OCI-M1 (cell line): ENCODE data around the gene SAT2.

Source experiments
- DNase-seq: peaks from one replicate; lab custom pipeline; 2025; lab: John Stamatoyannopoulos, UW

Gene SAT2

DNA sequence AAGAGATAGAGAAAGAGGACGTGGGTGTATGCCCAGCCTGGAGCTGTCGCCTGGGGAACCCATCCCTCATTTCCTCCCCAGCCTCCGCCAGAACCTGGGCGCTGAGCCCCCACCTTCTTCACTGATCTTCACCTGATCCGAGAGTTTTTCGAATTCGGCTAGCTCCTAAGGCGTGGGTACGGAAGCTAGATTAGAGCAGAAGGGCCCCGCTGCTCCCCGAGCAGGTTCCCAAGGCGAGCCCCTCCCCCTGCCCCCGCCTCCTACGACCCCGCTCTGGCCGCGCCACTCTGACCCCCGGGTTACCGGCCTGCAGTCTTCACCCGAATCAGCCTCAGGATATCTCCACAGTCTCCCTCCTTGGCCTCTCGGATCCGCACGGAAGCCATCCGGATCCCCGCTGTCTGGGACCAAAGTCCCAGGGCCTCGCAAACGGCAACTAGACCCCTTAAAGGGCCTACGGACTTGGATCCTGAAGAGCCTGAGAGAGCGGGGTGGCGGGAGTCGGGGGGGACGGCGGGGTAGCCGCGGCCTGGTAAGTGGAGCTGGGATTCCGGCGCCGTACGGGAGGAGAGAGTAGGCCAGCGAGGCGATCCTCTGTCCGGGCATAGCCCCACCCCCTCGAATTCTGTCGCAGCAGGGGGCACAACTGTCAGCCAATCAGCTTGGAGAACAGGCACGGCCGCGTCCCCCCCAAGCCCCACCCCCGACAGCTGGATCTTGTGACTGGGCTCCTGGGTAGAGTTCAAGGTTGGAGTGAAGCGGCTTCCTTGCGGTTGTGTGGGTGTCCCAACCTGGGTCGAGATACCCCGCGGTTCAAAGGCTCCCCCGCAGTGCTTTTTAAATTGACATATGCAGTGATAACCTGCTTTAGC, at the start of gene SAT2:
Gene SAT2, minus strand, starts transcription at position 572 of the 872 bp plus-strand sequence. Its CDS starts 186 bp downstream, at position 386.
- peak; percentile 95 for DNase-seq

GRCh38 chr17:7676533-7676932, 48.9 kb upstream of the SAT2 start:
- DNase-seq: no peak

- DNase-seq: no peak
Measured at GRCh38 chr17:7674934-7675333, 47.3 kb upstream of the SAT2 start.

DNA sequence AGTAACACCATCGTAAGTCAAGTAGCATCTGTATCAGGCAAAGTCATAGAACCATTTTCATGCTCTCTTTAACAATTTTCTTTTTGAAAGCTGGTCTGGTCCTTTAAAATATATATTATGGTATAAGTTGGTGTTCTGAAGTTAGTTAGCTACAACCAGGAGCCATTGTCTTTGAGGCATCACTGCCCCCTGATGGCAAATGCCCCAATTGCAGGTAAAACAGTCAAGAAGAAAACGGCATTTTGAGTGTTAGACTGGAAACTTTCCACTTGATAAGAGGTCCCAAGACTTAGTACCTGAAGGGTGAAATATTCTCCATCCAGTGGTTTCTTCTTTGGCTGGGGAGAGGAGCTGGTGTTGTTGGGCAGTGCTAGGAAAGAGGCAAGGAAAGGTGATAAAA, 45.6 kb upstream of the SAT2 start:
- peak; percentile 73 for DNase-seq

- DNase-seq: no peak
Measured at GRCh38 chr17:7668482-7668881, 40.9 kb upstream of the SAT2 start.

DNA sequence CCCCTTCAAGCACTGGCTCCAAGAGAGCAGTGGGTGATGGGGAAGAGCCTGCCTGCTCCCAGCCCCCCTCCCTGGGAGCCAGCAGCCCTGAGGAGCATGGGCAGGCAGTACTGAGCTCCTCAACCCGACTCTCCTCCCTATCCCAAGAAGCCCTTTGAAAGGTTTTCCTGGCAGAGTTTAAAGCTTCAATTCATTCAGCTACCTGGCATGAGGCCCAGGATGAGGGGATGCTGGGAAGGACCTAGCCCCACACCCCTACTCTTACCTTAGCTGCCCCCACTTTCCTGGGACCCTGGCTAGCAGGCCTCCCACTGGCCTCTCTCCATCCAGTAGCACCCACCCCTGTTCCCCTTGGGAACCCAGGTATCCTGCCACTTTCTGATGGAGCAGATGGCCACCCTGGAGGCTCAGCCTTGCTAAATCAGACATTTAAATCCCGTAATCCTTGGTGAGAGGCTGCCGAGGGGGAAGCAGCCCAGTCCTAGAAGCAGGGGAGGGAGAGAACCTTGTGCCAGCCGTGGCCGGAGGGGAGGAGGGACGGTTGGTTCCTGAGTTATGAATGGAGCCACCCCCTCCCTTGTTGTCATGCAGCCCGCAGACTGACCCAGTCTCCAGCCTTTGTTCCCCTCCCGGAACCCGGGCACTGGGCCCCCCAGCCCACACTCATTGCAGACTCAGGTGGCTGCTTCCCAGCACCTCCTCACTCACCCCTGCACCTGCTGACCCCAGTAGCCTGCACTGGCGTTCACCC, 40.2 kb upstream of the SAT2 start:
- DNase-seq: no peak

GRCh38 chr17:7656958-7657609, 29.5 kb upstream of the SAT2 start:
- no peak for DNase-seq

- DNase-seq: no peak
Measured at GRCh38 chr17:7655541-7655840, 27.9 kb upstream of the SAT2 start.

DNA sequence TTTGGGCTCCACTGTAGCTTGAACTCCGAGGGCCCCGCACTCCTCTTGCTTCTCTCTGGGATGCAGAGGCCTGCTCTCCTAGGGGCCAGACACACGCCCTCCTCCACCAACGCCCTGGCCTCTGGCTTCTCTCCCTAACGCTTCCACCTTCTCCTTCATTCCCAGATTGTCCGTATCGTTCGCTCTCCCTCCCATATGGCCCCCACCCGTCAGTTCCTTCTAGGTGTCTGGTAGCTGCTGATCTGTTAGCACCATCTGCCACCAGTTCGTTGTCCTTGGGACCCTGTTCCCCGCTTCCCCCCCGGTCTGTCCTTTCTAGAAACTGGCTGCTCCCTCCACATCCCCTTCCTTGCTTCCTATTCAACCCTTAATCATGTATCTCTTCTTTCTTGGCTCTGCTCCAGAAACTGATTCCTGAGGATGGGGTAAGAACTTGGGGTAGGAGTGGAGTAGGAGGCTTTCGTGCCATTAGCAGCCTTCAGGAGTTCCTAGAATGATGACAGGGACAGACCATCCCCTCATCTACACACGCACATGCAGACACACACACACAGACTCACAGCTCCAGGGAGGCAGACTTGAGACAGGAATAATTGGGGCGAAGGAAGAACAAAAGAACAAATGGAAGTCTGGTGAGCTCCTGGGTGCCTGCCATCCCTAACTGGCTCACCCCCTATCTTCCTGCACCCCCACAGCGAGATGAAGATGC, 27.4 kb upstream of the SAT2 start:
- no peak for DNase-seq

DNA sequence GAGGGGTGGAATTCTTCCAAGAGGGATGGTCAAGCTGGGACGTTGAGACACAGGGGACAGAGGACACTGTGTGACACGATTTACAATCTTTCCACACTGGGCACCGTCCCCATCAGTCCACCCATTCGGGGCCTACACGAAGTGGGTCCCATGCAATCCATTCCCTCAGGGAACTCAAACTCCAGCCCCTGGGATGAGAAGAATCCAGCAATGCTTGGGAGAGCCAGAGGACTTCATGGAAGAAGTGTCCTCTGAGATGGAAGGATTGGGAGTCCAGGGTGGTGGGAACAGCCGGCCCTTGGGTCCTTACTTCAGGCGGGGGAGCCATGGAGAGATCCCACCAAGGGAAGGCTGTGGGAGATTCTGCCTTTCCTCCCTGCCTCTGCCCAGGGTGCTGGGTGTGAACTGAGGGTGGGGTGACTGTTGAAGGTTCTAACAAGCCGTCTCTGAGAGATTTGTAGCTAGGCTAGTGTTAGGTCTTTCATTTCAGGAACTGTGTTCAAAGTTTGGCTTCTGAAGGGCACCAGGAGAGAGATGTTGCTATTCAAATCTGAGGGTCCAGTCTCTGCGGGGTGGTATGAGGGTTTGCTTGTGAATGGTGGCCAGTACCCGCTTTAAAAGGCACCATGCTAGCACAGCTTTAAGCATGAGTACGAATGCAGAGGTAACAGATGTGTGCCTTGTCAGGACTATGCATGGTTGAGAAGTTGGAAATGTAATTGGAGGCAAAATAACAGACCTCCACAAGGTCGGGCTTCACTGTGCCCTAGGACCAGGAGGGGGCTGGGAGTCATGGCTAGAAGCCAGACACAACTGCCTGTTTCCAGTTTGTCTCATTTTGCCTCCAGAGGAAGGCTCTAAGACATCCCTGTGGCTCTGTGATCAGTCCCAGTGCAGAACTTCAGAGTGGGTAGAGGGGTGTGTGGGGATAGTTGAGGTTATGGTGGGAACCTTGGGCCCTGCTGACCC, 25.1 kb upstream of the SAT2 start:
- no peak for DNase-seq

DNA sequence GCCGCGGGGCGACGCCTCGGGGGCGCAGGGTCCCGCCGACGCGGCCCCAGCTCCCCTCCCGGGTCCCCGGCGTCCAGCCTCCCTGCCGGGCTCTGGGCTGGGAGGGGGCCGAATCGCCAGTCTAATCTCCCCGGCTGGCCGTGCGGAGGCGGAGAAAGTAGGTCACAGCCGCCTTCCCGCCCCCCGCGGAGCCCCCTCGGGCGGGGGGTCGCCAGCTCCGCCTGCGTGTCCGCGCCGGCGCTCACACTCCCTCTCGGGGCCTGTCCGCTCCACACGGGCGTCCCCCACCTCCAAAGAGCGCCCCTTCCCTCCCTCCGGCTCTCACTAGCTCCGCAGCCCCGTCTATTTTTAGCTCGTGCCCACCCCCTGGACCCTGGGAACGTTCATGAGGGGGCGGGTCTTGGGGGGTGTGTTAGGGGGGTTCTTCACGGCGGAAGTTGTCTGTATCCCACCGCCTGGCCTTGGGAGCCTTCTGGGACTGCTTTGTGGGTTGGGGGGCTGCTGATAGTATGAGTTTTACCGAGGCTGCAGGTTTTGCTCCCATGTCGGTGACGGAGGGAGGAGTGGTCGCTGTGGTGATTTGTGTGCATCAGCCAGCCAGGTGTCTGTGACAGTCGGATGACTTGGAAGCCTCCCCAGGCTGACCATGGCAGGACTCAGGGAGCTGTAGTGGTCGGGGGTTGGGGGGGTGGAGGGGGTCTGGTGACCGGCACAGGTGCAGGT, 24.2 kb upstream of the SAT2 start:
- DNase-seq: no peak

- DNase-seq: no peak
Measured at GRCh38 chr17:7651097-7651664, 23.6 kb upstream of the SAT2 start.

DNA sequence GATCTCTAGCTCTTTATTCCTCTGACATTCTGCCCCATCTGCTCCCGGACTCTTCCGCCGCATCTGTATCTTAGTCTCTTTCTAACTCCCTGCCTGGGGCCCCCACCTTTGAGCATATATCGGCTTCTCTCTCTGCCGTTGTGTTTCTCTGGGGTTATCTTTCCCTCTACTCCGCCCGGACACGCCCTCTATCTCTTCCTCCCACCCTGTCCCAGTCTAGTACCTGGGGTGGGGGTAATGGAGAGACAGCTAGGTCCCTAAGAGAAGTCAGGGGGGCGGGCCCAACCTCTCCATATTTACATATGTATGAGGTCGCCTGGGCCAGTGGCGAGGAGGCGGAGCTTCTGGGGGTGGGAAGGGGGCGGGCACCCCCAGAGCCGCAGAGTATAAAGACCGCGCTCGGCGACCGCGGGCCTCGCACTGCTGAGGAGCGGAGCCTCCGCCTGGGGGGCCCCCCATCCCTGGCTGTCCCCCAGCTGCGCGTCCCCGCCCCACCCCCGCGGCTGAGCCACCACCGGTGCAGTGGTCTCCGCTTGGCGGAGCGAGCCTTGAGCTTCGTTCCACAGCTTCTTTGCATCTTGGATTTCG, 23.0 kb upstream of the SAT2 start, which contains the start of gene ATP1B2:
Gene ATP1B2, plus strand, starts transcription at position 418 of the 588 bp plus-strand sequence. CDS start 593 bp downstream, outside the sequence.
- DNase-seq: peak; percentile 90

- peak; percentile 67 for DNase-seq
Measured at GRCh38 chr17:7647018-7647417, 19.4 kb upstream of the SAT2 start.

DNA sequence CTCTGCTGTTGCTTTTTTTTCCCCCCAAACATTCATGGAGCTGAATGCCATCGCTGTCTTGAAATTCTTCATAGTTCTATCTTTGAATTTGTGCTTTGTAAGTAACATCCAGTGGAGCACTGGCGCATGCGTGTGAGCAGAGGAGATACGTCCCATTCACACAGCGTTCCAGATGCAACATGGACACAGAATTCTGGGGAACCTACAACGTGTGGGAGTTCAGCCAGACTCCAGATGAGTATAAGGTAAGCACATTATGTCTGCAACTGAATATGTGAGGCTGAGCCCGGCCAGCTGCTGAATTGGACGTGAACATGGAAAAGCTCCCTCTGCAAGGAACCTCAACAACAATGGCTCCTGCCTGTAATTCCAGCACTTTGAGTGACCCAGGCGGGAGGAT, 18.8 kb upstream of the SAT2 start:
- DNase-seq: no peak

GRCh38 chr17:7644775-7645174, 17.2 kb upstream of the SAT2 start:
- peak; percentile 41 for DNase-seq

DNA sequence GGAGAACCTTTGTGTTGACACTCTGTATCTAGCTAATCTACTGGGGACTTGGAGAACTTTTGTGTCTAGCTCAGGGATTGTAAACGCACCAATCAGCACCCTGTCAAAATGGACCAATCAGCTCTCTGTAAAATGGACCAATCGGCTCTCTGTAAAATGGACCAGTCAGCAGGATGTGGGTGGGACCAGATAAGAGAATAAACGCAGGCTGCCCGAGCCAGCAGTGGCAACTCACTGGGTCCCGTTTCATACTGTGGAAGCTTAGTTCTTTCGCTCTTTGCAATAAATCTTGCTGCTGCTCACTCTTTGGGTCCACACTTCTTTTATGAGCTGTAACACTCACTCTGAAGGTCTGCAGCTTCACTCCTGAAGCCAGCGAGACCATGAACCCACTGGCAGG, 14.0 kb upstream of the SAT2 start:
- peak; percentile 26 for DNase-seq

DNA sequence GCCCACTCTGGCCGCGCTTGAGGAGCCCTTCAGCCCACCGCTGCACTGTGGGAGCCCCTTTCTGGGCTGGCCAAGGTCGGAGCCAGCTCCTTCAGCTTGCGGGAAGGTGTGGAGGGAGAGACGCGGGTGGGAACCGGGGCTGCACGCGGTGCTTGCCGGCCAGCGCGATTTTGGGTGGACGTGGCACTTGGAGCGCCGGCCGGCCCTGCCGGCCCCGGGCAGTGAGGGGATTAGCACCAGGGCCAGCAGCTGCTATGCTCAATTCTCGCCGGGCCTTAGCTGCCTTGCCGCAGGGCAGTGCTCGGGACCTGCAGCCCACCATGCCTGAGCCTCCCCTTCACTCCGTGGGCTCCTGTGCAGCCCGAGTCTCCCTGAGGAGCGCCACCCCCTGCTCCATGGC, 13.2 kb upstream of the SAT2 start:
- DNase-seq: no peak

- no peak for DNase-seq
Measured at GRCh38 chr17:7636163-7636562, 8.5 kb upstream of the SAT2 start.

DNA sequence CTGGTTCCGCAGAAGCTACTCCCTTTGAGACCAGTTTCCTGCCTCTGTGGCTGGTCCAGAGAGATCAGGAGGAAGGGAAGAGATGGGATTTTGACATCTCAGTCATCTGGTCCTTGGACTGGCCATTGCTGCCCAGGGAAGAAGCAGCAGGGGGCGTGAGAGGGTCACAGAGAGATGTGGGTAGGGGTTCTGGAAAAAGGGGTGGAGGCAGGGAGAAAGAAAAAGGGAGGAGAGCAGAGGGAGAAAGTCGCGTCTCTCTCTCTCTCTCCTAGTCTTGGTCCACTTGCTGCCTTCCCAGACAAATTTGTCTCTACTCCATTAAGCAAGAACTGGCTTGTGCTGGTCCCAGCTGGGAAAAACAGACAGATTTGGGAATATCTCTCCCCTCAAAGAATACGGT, 6.8 kb upstream of the SAT2 start:
- DNase-seq: peak; percentile 81
